ENCODE results near the gene FBXL3.

Gene FBXL3

DNA sequence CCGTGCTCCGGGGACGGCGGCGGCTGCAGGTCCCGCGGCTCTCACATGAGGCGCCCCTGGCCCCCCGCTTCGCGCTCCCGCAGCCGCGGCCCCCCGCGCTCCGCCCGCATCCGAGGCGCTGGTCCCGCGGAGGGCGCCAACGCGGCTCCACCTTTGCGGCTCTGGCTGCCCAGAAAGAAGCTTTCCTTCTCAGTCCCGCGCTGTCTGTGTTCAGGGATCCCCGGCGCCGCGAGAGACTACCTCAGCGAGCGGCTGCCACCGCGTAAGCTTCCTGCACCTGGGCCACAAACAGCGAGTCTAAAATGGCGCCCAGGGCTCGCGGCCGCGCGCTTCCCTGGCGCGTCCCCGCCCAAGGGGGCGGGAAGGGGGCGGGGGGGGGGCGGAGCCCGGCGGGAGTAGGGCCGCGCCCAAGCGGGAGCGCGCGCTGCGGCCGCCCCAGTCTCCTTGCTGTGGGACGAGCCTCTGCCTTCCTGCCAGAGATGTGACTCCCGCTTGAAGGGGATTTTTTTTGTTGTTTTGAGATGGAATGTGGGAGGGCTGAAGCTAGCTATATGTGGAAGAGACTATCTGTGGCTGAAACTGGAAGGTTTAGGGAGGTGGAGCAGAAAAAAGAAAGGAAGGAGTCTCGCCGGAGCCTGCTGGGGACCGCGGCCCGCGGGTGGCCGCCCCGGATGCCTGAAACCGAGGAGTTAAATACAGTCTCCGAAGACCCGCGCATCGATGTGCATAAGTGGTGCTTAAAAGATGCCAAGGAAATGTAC, at the start of gene FBXL3:
Gene FBXL3, minus strand, starts transcription at position 299 of the 761 bp plus-strand sequence. CDS start 5,299 bp downstream, outside the sequence.
- DNase-seq = peak; percentile 72

DNA sequence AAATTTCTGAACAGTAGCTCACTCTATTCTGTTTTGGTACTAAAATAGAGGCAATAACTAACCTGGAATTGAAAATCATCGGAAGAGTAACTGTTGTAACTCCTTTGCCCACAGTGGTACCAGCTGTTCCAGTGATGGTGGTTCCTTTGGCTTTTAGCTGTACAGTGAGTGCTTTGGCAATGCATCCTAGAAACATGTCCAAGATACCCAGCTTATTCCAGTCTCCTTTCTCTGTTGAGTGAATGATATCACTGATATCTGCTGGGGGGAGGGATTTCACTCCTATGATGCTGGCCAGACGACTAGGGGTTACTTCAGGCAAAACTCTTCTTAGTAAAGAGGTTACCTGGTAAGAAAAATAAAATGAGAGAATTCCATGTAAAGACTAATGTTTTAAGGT, 40.6 kb upstream of the FBXL3 start:
- no peak for DNase-seq

- no peak for DNase-seq
Observed at GRCh38 chr13:77065461-77066147, 38.6 kb upstream of the FBXL3 start.

GRCh38 chr13:77062097-77062496, 35.1 kb upstream of the FBXL3 start:
- DNase-seq = no peak

DNA sequence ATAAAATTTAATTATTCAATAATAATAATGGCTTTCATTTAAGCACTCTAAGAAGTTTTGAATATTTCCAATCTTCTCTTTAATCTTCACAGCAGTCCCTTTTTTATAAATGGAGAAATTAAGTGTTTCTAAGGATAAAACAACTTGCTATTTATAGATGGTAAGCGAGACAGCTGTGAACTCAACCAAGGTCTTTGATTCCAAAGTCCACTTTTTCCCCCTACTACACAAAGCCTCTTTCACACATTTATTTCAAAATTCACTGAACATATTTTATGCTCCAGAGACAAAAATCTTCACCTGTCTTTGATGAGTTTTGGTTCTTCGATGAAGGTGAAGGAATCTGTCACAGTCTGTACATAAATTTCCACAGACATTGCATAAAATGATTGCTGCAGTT, 34.4 kb upstream of the FBXL3 start:
- no peak for DNase-seq

DNA sequence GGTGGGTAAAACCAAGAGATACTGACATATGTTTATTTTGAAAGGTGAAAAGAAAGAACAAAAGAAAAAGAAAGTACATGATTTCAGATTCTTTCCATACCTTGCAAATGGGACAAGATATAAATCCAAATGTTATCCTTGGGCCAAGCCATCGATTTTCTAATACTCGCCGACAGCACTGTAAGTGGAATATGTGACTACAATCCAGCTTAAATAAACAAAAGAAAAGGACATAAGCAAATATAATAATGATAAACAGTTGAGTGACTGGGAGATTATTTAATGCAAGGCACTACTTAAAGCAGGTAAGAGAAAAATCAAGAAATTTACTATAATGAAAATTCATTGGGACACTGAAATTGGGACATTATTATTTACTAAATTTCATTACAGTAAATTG, 29.9 kb upstream of the FBXL3 start:
- DNase-seq = no peak

GRCh38 chr13:77056382-77056781, 29.4 kb upstream of the FBXL3 start:
- DNase-seq = no peak

DNA sequence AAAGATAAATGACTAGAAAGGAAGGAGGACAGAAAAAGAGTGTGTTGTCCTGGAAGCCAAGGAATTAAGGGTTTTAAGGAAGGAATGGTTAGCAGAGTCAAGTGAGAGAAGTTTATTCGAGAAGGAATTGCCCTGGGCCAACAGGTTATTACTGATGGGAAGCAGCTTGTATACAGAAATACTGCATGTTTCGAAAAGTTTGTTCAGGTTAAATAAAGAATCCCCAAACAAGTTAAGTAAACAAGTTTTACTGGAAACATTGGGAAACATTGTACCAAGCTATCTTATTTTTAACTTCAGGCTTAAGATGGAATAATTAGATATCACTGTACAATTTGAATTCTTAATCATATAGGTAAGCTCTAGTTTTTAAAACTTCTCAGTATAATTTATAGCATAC, 28.2 kb upstream of the FBXL3 start:
- no peak for DNase-seq

GRCh38 chr13:77053192-77053591, 26.2 kb upstream of the FBXL3 start:
- no peak for DNase-seq

DNA sequence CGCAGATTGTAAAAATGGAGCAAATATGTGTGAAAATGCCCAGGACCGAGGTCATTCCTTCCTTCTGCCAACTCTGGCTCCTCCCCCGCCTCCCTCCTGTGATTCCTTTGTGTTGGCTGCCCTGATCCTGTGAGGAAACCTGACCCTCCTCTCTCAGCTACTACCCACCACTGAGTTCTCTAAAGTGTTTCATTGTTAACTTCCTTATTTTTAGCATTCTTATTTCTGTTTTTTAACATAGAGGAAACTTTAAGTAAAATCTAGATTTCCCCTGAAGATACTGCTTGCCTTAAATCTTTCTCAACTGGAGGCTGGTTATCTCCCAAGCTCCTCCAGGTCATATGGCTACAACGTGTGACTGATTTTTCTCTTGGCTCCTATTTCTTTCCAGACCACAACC, 21.7 kb upstream of the FBXL3 start:
- DNase-seq = no peak

DNA sequence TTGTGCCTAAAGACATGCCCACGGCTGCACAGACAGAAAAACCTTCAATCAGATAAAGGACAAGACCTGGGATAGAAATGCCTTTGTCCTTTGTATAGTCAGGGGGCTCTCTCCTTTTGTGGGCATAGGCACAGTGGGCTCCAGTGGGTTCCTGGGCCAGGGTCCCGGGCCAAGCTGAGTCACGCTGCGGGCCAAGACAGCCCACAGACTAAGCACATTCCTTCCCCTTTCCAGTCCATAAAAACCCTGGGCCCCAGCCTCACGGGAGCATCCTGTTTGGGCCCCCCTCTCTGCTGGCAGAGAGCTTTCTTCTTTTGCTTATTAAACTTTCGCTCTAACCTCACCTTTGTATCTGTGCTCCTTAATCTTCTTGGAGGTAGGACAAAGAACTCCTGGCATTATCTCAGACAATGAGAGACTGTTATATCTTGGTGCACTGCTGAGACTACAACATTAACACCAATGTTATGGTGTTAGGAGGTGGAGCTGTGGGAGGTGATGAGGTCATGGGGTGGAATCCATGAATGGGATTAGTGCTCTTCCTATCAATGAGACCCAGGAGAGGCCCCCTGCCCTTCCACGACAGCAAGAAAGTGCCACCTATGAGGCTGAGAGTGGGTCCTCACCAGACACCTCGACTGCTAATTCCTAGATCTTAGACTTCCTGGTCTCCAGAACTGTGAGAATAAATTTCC, 20.8 kb upstream of the FBXL3 start:
- DNase-seq = no peak

DNA sequence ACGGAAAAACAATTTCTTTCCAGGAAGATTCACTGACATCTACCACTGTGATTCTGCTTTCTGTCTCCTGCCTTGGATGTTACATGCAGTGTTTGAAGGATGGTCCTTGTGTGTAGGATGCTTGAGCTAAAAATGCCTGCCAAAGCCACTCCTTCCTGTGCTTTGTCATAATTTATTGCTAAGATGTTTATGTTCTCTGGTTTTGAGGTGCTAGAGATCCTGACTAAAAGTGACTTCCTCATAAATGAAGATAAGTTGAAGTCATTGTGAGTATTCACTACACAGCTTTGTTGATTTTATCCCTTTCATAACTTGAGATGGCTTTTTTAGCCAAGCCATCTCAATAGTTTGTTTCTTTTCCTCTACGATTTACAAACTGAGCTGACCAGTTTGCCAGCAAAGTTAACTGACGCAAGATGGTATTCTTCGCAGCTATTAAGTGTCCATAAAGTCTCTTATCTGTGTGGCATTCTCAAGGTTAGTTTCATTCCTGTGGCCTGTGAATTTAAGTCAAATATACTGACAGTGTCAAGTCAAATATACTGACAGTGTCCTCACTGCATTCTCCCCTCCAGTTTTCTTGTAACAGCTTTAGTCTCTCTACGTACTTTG, 15.7 kb upstream of the FBXL3 start:
- DNase-seq = no peak

- DNase-seq = no peak
Observed at GRCh38 chr13:77040835-77041234, 13.9 kb upstream of the FBXL3 start.

DNA sequence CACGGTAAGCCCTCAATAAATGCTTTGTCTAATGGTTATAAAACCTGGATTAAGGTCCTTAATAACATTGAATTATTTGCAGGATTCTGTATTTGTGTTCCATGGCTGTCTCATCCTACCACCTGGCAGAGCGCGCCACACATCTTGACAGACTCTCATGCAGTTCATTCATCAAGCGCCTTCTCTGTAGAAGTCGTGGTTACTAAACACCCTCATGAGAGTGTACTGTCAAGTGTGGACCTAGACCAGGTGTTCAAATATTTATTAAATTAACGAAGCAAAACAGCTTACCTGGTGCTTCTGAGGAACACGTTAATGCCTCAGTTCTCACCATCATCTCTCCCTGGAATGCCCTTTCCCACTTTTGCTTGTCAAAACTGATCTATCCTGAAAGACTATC, 13.1 kb upstream of the FBXL3 start:
- DNase-seq = no peak

- DNase-seq = no peak
Observed at GRCh38 chr13:77038907-77039480, 12.0 kb upstream of the FBXL3 start.

GRCh38 chr13:77036279-77036678, 9.3 kb upstream of the FBXL3 start:
- no peak for DNase-seq

- no peak for DNase-seq
Observed at GRCh38 chr13:77034881-77035280, 7.9 kb upstream of the FBXL3 start.

DNA sequence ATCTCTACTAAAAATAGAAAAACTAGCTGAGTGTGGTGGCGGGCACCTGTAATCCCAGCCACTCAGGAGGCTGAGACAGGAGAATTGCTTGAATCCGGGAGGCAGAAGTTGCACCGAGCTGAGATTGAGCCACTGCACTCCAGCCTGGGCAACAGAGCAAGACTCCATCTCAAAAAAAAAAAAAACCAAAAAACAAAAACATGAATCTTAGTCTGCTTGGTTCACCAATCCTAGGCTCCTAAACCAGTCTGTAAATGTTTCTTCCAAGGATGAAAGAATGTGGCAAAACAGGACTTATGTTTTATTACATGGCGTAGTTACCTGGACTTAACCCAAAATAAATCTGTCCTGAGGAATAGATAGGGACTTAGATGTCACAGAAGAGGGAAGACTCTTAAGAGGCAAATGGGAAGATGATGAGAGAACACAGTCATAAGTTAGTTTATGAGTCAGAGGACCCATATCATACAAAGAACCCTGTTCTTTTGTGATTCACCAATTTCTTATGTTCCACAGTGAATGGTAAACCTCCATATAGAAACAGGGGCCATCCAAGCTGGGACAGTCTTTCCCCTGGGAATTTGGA, 6.9 kb upstream of the FBXL3 start:
- no peak for DNase-seq

- no peak for DNase-seq
Observed at GRCh38 chr13:77031656-77032243, 4.8 kb upstream of the FBXL3 start.

DNA sequence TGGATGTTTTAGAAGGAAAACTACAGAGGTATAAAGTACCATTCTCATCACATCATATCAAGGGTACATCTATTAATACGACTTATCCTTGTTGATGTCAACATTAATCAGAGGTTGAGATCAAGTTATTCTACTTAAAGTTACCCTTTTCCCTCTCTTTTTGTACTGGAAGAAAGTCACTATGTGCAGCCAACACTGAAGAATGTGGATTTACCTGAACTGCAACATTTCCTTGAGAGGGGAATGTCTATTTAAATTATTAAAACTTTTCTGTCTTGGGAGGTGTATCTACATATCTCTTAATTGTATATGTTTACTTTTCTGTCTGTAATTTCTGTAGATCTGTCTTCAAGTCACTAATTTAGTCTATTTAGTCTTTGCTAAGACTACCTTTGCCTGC, 2.5 kb upstream of the FBXL3 start:
- no peak for DNase-seq

GRCh38 chr13:77028202-77028601, 1.2 kb upstream of the FBXL3 start:
- DNase-seq = no peak

GRCh38 chr13:77026255-77026860, 601 bp downstream of the FBXL3 start:
- peak; percentile 67 for DNase-seq

Data from NCI-H1092 (cell line).